K562 (cell line): ENCODE data around the gene UGT1A9. TPM values are rescaled to one million over a fixed set of nuclear protein-coding genes. Genes with fewer than 3 reads are reported as not detected.

Experiments
- ATAC-seq: fragments of 200-7000 bp; cut with Tn5 transposase; 3 replicates; pipeline ENCODE4 v1.9.1; 2020; ENCODE audit warnings: moderate library complexity
- BruUV-seq: library from RNA; stranded (reverse); fragments of 400-500 nt; replicated peaks from 2 replicates; lab custom pipeline; 2021; lab: Mats Ljungman, UMichigan
- CTCF ChIA-PET: fragments of 300-600 bp; formaldehyde crosslinking; extraction: SDS; loops from one replicate; lab custom pipeline; 2021; ENCODE audit warnings: low intra/inter-chr PET ratio; lab: Yijun Ruan, JAX
- POLR2A ChIA-PET: fragments of 300-600, 350-650 bp; sonication (Branson Sonifier 250); formaldehyde crosslinking; extraction: SDS; loops from one replicate; lab custom pipeline; 2021; ENCODE audit warnings: antibody characterized with exemption, inconsistent platforms; lab: Yijun Ruan, JAX
- DNase-seq, 4 experiments: peaks; one replicate each; pipeline versions ENCODE4 v3.0.0 to v3.0.0-alpha.2; 2011 to 2018; ENCODE audit warnings: low spot score in 3 of 4, mixed read lengths in 3 of 4; ENCODE audit errors: extremely low read depth in 1 of 4
- FAIRE-seq: peaks from 2 replicates; lab custom pipeline; 2011; peaks lifted over from hg19 to GRCh38; lab: Jason Lieb, UNC
- H2AFZ ChIP-seq: 2 replicates; pipeline ENCODE4 v1.6.0; 2011; ENCODE audit warnings: low read depth, low read length, control low read depth, inconsistent platforms
- H3K27ac ChIP-seq: fragments of 200-600 bp; 3 replicates; pipeline ENCODE4 v1.8.0; 2011; ENCODE audit warnings: low read depth, mild to moderate bottlenecking, control low read depth, inconsistent platforms, low read length, moderate library complexity, mixed read lengths; ENCODE audit errors: extremely low read depth
- H3K27me3 ChIP-seq, 2 experiments: fragments of 300-600 bp in 1 of 2; 2 replicates in 1 of 2; 3 replicates in 1 of 2; pipeline versions ENCODE4 v1.6.0 to v1.8.0; 2011; ENCODE audit warnings: inconsistent platforms in 2 of 2, low read length in 2 of 2, mild to moderate bottlenecking in 1 of 2, mixed read lengths in 1 of 2, moderate library complexity in 1 of 2; ENCODE audit not compliant: control insufficient read depth in 2 of 2, insufficient read depth in 2 of 2
- H3K36me3 ChIP-seq: fragments of 300-600 bp; 3 replicates; pipeline ENCODE4 v1.8.0; 2011; ENCODE audit warnings: mild to moderate bottlenecking, low read length, inconsistent platforms; ENCODE audit not compliant: control insufficient read depth, insufficient read depth
- H3K4me1 ChIP-seq, 2 experiments: fragments of 200-600 bp in 1 of 2; replicated peaks in 1 of 2; 2 replicates in 1 of 2; 3 replicates in 1 of 2; pipeline versions ENCODE4 v1.5.1 to v1.8.0; 2011; ENCODE audit warnings: inconsistent platforms in 2 of 2, low read length in 2 of 2, mild to moderate bottlenecking in 1 of 2, mixed read lengths in 1 of 2, moderate library complexity in 1 of 2; ENCODE audit not compliant: control insufficient read depth in 2 of 2, insufficient read depth in 2 of 2
- H3K4me2 ChIP-seq: 2 replicates; pipeline ENCODE4 v1.6.1; 2011; ENCODE audit warnings: low read length, control low read depth, inconsistent platforms, mixed read lengths; ENCODE audit not compliant: insufficient read depth
- H3K4me3 ChIP-seq: fragments of 200-600 bp; sonication (generic), shearing (Covaris generic); 2 replicates; pipeline ENCODE4 v1.5.1; 2016; ENCODE audit warnings: control low read depth, inconsistent platforms
- H3K79me2 ChIP-seq: fragments of 200-600 bp; 3 replicates; pipeline ENCODE4 v1.8.0; 2011; ENCODE audit warnings: low read length, inconsistent platforms; ENCODE audit not compliant: control insufficient read depth, insufficient read depth
- H3K9ac ChIP-seq, 2 experiments: 2 replicates each; pipeline versions ENCODE4 v1.6.0 to v1.6.1; 2011; ENCODE audit warnings: low read depth in 2 of 2, low read length in 2 of 2, control low read depth in 1 of 2, inconsistent platforms in 1 of 2, mild to moderate bottlenecking in 1 of 2, mixed read lengths in 1 of 2; ENCODE audit not compliant: insufficient read depth in 1 of 2
- H3K9me1 ChIP-seq: one replicate; pipeline ENCODE4 v1.6.0; 2011; ENCODE audit warnings: inconsistent platforms, mild to moderate bottlenecking, low read length, moderate library complexity; ENCODE audit not compliant: control insufficient read depth, insufficient read depth
- H3K9me3 ChIP-seq: replicated peaks from 2 replicates; pipeline ENCODE4 v1.5.1; 2011; ENCODE audit warnings: low read depth, low read length, inconsistent platforms; ENCODE audit not compliant: control insufficient read depth, insufficient read depth
- H4K20me1 ChIP-seq: replicated peaks from 2 replicates; pipeline ENCODE4 v1.6.1; 2011; ENCODE audit warnings: low read length, inconsistent platforms, mixed read lengths; ENCODE audit not compliant: control insufficient read depth, insufficient read depth
- BMI1 ChIP-seq: fragments of 150-350 bp; IDR thresholded peaks from 2 replicates; pipeline ENCODE4 v1.6.1; 2014; ENCODE audit warnings: low read length
- FOS ChIP-seq: IDR thresholded peaks from 3 replicates; pipeline ENCODE4 v1.6.1; 2011; ENCODE audit not compliant: insufficient read length; ENCODE audit errors: extremely low read depth
- HNRNPH1 ChIP-seq: fragments of 200-400 bp; formaldehyde crosslinking; optimal IDR thresholded peaks from 2 replicates; pipeline ENCODE3; 2017; ENCODE audit warnings: low read depth, mild to moderate bottlenecking, low read length, moderate library complexity
- IRF2 ChIP-seq: sonication (generic); formaldehyde crosslinking; IDR thresholded peaks from 2 replicates; pipeline ENCODE4 v1.8.1; 2022; ENCODE audit warnings: mild to moderate bottlenecking, missing genetic modification reagents
- MTA3 ChIP-seq: fragments of 450-650 bp; formaldehyde crosslinking; IDR thresholded peaks from 2 replicates; pipeline ENCODE4 v1.6.1; 2017; ENCODE audit warnings: mild to moderate bottlenecking, borderline replicate concordance
- NR2C1 ChIP-seq, 2 experiments: fragments of 450-650 bp; IDR thresholded peaks; 2 replicates each; pipeline ENCODE4 v1.6.1; 2017; ENCODE audit warnings: mild to moderate bottlenecking in 2 of 2, antibody characterized with exemption in 1 of 2, inconsistent platforms in 1 of 2, missing compliant biosample characterization in 1 of 2, missing genetic modification characterization in 1 of 2
- SOX6 ChIP-seq: fragments of 450-650 bp; IDR thresholded peaks from 2 replicates; pipeline ENCODE4 v1.6.1; 2014; ENCODE audit warnings: mild to moderate bottlenecking
- ZNF174 ChIP-seq: fragments of 250-450 bp; sonication (Bioruptor Pico); IDR thresholded peaks from 2 replicates; pipeline ENCODE4 v1.4.0; 2020; ENCODE audit warnings: mild to moderate bottlenecking
- WGBS: fragments of 100-300 bp; shearing (Covaris generic); methylation state at CpG from one replicate; pipeline ENCODE4 v1.1.6; 2016; ENCODE audit warnings: low coverage, mixed read lengths; ENCODE audit not compliant: insufficient coverage; ENCODE audit errors: missing lambda C conversion rate; 5-methylcytosine and 5-hydroxymethylcytosine counted together
- in situ Hi-C: fragments of 300-500 bp; cut with MboI; formaldehyde crosslinking; loops from 4 replicates; pipeline ENCODE4 v1.15.0; 2018; ENCODE audit warnings: inconsistent platforms, mixed read lengths
- intact Hi-C: fragments of 100-400 bp; cut with micrococcal nuclease; formaldehyde crosslinking; loops from 2 replicates; pipeline ENCODE4 v1.14.2; 2022
- polyA plus RNA-seq, 8 experiments: library from polyadenylated mRNA; depleted of rRNA in 4 of 8; stranded (reverse) in 5 of 8; unstranded in 3 of 8; fragments of >200 nt; fragmentation: Nextera tagmentation in 2 of 8; fragmentation: Illumina TruSeq in 1 of 8; extraction: Ambion mirVana in 2 of 8; extraction: Trizol in 1 of 8; gene quantifications; 2 replicates each; pipeline versions ENCODE4 v1.2.1 to v1.2.3, GENCODE V29; 2011 to 2014; ENCODE audit warnings: inconsistent platforms in 1 of 8, missing spikeins in 1 of 8
- total RNA-seq, 7 experiments: library from RNA; depleted of rRNA in 6 of 7; stranded (reverse); fragments of >200 nt in 6 of 7; fragmentation: Illumina TruSeq in 2 of 7; extraction: Trizol in 2 of 7; gene quantifications; 2 replicates each; pipeline versions ENCODE4 v1.2.1 to v1.2.3, GENCODE V29; 2011 to 2021; ENCODE audit warnings: low replicate concordance in 1 of 7
- TF ChIP-seq, protein P1 (sequence below), 2 experiments: fragments of 450-650 bp in 1 of 2; sonication (generic) in 1 of 2; formaldehyde crosslinking in 1 of 2; IDR thresholded peaks; 2 replicates each; pipeline versions ENCODE4 v1.7.1 to v1.9.0; 2016 to 2022; ENCODE audit warnings: inconsistent platforms in 1 of 2, mild to moderate bottlenecking in 1 of 2, missing genetic modification reagents in 1 of 2
- TF ChIP-seq, protein P2 (sequence below): fragments of 250-450 bp; sonication (Bioruptor Pico); IDR thresholded peaks from 2 replicates; pipeline ENCODE4 v1.8.0; 2022; ENCODE audit warnings: inconsistent platforms

Gene UGT1A9
- total and polyA plus RNA-seq, 9 of the 15 experiments (the other 6 are each of a cell fraction or from before 2014, with no cell fraction given): 0.09 TPM; not detected in 8

GRCh38 chr2:233702238-233702637 lies 30.5 kb downstream of the UGT1A9 start:
- intact Hi-C loops: no loop called here
- ChIA-PET CTCF (no interaction called here), POLR2A (no interaction called here)
- Histone ChIP-seq H3K9me3 (no peaks in the 10 kb centered on the region), H3K9ac (no peak overlapping the region), H3K36me3 (no peaks in the 10 kb centered on the region), H2AFZ (no peak overlapping the region), H4K20me1 (no peaks in the 10 kb centered on the region), H3K4me1 (peaks cover 0 to 10% of the 10 kb centered on the region in 2 experiments; a peak in 3 of 5 replicates), H3K27me3 (peaks cover 0 to 4% of the 10 kb centered on the region in 2 experiments; a peak in 1 of 5 replicates), H3K4me3 (no peak overlapping the region), H3K4me2 (no peak overlapping the region), H3K27ac (no peak overlapping the region), H3K79me2 (no peaks in the 10 kb centered on the region), H3K9me1 (no peaks in the 10 kb centered on the region)
- no TSS peak for BruUV-seq
- WGBS: 15% methylated on average over 3 of the region's 3 CpGs
- ATAC-seq (no peak), DNase-seq (no peak), FAIRE-seq (no peak)
- in situ Hi-C loops: no loop called here
- no peak for TF ChIP-seq ZNF174 (CRISPR knock-in tag)
- no peak for TF ChIP-seq IRF2 (CRISPR knock-in tag)
- no peak for TF ChIP-seq FOS
- TF ChIP-seq, protein P1, sequence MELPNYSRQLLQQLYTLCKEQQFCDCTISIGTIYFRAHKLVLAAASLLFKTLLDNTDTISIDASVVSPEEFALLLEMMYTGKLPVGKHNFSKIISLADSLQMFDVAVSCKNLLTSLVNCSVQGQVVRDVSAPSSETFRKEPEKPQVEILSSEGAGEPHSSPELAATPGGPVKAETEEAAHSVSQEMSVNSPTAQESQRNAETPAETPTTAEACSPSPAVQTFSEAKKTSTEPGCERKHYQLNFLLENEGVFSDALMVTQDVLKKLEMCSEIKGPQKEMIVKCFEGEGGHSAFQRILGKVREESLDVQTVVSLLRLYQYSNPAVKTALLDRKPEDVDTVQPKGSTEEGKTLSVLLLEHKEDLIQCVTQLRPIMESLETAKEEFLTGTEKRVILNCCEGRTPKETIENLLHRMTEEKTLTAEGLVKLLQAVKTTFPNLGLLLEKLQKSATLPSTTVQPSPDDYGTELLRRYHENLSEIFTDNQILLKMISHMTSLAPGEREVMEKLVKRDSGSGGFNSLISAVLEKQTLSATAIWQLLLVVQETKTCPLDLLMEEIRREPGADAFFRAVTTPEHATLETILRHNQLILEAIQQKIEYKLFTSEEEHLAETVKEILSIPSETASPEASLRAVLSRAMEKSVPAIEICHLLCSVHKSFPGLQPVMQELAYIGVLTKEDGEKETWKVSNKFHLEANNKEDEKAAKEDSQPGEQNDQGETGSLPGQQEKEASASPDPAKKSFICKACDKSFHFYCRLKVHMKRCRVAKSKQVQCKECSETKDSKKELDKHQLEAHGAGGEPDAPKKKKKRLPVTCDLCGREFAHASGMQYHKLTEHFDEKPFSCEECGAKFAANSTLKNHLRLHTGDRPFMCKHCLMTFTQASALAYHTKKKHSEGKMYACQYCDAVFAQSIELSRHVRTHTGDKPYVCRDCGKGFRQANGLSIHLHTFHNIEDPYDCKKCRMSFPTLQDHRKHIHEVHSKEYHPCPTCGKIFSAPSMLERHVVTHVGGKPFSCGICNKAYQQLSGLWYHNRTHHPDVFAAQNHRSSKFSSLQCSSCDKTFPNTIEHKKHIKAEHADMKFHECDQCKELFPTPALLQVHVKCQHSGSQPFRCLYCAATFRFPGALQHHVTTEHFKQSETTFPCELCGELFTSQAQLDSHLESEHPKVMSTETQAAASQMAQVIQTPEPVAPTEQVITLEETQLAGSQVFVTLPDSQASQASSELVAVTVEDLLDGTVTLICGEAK (IDR thresholded peaks at IDR 0.05): no peak
- TF ChIP-seq, protein P1 (CRISPR knock-in tag; IDR thresholded peaks at IDR 0.05): no peak
- TF ChIP-seq, protein P2, sequence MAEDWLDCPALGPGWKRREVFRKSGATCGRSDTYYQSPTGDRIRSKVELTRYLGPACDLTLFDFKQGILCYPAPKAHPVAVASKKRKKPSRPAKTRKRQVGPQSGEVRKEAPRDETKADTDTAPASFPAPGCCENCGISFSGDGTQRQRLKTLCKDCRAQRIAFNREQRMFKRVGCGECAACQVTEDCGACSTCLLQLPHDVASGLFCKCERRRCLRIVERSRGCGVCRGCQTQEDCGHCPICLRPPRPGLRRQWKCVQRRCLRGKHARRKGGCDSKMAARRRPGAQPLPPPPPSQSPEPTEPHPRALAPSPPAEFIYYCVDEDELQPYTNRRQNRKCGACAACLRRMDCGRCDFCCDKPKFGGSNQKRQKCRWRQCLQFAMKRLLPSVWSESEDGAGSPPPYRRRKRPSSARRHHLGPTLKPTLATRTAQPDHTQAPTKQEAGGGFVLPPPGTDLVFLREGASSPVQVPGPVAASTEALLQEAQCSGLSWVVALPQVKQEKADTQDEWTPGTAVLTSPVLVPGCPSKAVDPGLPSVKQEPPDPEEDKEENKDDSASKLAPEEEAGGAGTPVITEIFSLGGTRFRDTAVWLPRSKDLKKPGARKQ (CRISPR knock-in tag): no peak
- TF ChIP-seq SOX6: no peak
- TF ChIP-seq MTA3: no peak
- TF ChIP-seq BMI1: no peak
- no peak for TF ChIP-seq NR2C1 (IDR thresholded peaks at IDR 0.05)
- TF ChIP-seq NR2C1 (tag; IDR thresholded peaks at IDR 0.05): no peak
- no peak for TF ChIP-seq HNRNPH1
